GM12801 (cell line): Measurements from ENCODE around the gene PKHD1.

Source experiments
- TF ChIP-seq, protein P1 (sequence below): IDR thresholded peaks from one replicate; pipeline ENCODE4 v1.5.1; 2011; ENCODE audit warnings: control low read depth; ENCODE audit not compliant: insufficient read length; ENCODE audit errors: extremely low read depth

Gene PKHD1

GRCh38 chr6:51654647-51655046 lies 432.8 kb downstream of the PKHD1 start:
- TF ChIP-seq, protein P1, sequence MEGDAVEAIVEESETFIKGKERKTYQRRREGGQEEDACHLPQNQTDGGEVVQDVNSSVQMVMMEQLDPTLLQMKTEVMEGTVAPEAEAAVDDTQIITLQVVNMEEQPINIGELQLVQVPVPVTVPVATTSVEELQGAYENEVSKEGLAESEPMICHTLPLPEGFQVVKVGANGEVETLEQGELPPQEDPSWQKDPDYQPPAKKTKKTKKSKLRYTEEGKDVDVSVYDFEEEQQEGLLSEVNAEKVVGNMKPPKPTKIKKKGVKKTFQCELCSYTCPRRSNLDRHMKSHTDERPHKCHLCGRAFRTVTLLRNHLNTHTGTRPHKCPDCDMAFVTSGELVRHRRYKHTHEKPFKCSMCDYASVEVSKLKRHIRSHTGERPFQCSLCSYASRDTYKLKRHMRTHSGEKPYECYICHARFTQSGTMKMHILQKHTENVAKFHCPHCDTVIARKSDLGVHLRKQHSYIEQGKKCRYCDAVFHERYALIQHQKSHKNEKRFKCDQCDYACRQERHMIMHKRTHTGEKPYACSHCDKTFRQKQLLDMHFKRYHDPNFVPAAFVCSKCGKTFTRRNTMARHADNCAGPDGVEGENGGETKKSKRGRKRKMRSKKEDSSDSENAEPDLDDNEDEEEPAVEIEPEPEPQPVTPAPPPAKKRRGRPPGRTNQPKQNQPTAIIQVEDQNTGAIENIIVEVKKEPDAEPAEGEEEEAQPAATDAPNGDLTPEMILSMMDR, result no peak

GRCh38 chr6:51651132-51651817 lies 436.1 kb downstream of the PKHD1 start:
- TF ChIP-seq, protein P1, result no peak

- TF ChIP-seq, protein P1, result no peak
These were observed 438.6 kb downstream of the PKHD1 start for GRCh38 chr6:51648774-51649173.

GRCh38 chr6:51648236-51648635 lies 439.2 kb downstream of the PKHD1 start:
- TF ChIP-seq, protein P1, result no peak

DNA sequence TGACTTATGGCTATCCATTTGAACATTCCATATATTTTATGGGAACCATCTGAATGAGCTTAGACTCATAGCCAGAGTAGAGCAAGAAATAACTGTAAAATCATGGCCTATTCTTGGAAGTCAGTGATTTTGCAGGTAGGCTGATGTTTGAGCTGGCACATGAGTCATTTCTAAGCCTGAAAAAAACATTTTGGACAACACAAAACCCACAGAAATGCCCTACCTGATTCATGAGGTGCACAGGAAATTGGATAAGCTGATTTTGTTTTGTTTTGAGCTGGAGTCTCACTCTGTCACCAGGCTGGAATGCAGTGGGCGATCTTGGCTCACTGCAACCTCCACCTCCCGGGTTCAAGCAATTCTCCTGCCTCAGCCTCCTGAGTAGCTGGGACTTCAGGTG lies 443.0 kb downstream of the PKHD1 start:
- TF ChIP-seq, protein P1, result no peak

- TF ChIP-seq, protein P1, result no peak
These were observed 447.4 kb downstream of the PKHD1 start for GRCh38 chr6:51640021-51640420.

DNA sequence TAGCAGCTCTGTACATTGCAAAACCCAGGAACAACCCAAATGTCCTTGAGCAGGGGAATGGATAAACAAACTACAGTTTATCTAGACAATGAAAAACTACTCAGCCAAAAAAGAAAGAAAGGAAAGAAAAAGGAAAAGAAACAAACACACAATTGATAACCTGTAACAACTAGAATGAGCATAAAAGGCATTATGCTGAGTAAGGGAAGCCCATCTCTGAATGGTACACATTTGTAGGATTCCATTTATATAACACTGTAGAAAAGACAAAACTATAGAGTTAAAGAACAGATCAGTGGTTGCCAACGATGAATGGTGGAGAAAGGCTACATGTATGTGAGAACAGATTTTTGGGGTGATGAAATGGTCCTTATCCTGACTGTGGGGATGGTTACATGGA lies 454.0 kb downstream of the PKHD1 start:
- TF ChIP-seq, protein P1, result no peak
